Breast epithelium (tissue), 3 donors: ENCODE data around the gene RGN.

Experiments used
- CTCF ChIP-seq, 3 donors: fragments of 450-650 bp; IDR thresholded peaks; one replicate each; pipeline ENCODE4 v1.5.1; 2016 to 2017; ENCODE audit warnings: antibody characterized with exemption in 3 of 3, mild to moderate bottlenecking in 3 of 3, moderate library complexity in 3 of 3
- POLR2A ChIP-seq: fragments of 450-650 bp; IDR thresholded peaks from one replicate; pipeline ENCODE4 v1.6.1; 2016; ENCODE audit warnings: antibody characterized with exemption, mild to moderate bottlenecking, moderate library complexity
- POLR2AphosphoS5 ChIP-seq, 3 donors: sonication (generic); formaldehyde crosslinking; IDR thresholded peaks; one replicate each; pipeline ENCODE4 v1.6.1; 2017; ENCODE audit warnings: antibody characterized with exemption in 3 of 3

- TF ChIP-seq CTCF (IDR thresholded peaks at IDR 0.05) (no peak), POLR2A (no peak), POLR2AphosphoS5 (IDR thresholded peaks at IDR 0.05) (no peak)
Measured at GRCh38 chrX:47138171-47138570, 59.9 kb downstream of the RGN start.
